Right atrium auricular region (tissue), 2 donors: Measurements from ENCODE around the gene AQP11. TPM values are rescaled to one million over a fixed set of nuclear protein-coding genes. Genes with fewer than 3 reads are reported as not detected.
"Not testable (repeated sequence)": the region's sequence is repeated elsewhere in the genome, so short reads cannot be mapped to it uniquely, and the experiment has no call there.

Source experiments
- DNase-seq: peaks from one replicate; pipeline ENCODE4 v3.0.0-alpha.2; 2019; ENCODE audit warnings: low spot score
- H3K27ac ChIP-seq, 2 donors: fragments of 200-600 bp; sonication (generic); 1 replicate in 1 of 2; 2 replicates in 1 of 2; pipeline ENCODE4 v1.5.1; 2016 to 2019
- H3K27me3 ChIP-seq, 2 donors: fragments of 200-600 bp; sonication (generic); one replicate each; pipeline versions ENCODE4 v1.5.1 to v1.6.0; 2017 to 2019
- H3K36me3 ChIP-seq: fragments of 200-600 bp; sonication (generic); one replicate; pipeline ENCODE4 v1.5.1; 2016
- H3K4me1 ChIP-seq, 2 donors: fragments of 200-600 bp; sonication (generic); one replicate each; pipeline versions ENCODE4 v1.5.1 to v1.6.0; 2017 to 2019
- H3K4me3 ChIP-seq, 2 donors: fragments of 200-600 bp; sonication (generic); 1 replicate in 1 of 2; 2 replicates in 1 of 2; pipeline ENCODE4 v1.5.1; 2017 to 2019; ENCODE audit warnings: mild to moderate bottlenecking in 1 of 2, moderate library complexity in 1 of 2
- H3K9me3 ChIP-seq, 2 donors: fragments of 200-600 bp; sonication (generic); one replicate each; pipeline ENCODE4 v1.5.1; 2019
- total RNA-seq, 2 donors: library from RNA; depleted of rRNA; stranded (reverse); fragments of >200 nt; gene quantifications; one replicate each; pipeline ENCODE4 v1.1.0, GENCODE V29; 2016
- TF ChIP-seq, protein P1 (sequence below), 2 donors: fragments of 200-600 bp; sonication (generic); IDR thresholded peaks; one replicate each; pipeline ENCODE4 v1.5.1; 2019; ENCODE audit warnings: antibody characterized with exemption in 2 of 2

AQP11 gene
- total RNA-seq, 2 donors from 2014 or later, result 0.86 to 1.7 TPM

DNA sequence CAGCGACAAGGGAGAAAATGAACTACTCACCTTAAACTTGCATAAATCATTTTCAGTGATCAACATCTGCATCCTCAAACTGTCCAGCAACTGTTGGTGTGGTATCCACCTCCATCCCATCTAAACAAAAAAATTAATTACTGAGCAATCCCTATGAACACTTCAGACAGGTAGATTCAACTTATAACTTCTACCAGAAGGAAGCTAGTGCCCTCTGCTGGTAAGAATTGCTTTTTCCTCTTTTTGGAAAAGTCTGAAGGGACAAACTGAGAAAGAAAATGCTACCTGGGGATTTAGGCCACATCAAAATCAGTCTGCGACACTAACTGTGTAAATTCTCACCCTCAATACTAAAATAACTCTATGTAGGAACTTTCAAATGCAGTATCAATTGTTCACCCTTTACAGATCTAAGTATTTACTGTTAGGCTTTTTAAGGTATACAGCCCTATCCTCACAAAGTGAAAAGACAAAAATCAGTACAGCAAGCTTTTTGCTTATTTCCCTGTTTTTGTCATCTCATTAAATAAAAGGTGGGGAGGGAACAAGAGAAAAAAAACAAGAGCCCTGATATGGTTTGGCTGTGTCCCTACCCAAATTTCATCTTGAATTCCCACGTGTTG lies 29.9 kb downstream of the AQP11 start:
- H3K4me1 ChIP-seq, result no peaks in the 10 kb centered on the region
- H3K27ac ChIP-seq, result no peak overlapping the region
- TF ChIP-seq, protein P1, sequence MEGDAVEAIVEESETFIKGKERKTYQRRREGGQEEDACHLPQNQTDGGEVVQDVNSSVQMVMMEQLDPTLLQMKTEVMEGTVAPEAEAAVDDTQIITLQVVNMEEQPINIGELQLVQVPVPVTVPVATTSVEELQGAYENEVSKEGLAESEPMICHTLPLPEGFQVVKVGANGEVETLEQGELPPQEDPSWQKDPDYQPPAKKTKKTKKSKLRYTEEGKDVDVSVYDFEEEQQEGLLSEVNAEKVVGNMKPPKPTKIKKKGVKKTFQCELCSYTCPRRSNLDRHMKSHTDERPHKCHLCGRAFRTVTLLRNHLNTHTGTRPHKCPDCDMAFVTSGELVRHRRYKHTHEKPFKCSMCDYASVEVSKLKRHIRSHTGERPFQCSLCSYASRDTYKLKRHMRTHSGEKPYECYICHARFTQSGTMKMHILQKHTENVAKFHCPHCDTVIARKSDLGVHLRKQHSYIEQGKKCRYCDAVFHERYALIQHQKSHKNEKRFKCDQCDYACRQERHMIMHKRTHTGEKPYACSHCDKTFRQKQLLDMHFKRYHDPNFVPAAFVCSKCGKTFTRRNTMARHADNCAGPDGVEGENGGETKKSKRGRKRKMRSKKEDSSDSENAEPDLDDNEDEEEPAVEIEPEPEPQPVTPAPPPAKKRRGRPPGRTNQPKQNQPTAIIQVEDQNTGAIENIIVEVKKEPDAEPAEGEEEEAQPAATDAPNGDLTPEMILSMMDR (IDR thresholded peaks at IDR 0.05), result peak; percentile 46 to 71
- H3K27me3 ChIP-seq, result no peaks in the 10 kb centered on the region
- no peak for DNase-seq
- no peak overlapping the region for H3K4me3 ChIP-seq
- peaks cover 74% of the 10 kb centered on the region for H3K36me3 ChIP-seq
- no peaks in the 10 kb centered on the region for H3K9me3 ChIP-seq

DNA sequence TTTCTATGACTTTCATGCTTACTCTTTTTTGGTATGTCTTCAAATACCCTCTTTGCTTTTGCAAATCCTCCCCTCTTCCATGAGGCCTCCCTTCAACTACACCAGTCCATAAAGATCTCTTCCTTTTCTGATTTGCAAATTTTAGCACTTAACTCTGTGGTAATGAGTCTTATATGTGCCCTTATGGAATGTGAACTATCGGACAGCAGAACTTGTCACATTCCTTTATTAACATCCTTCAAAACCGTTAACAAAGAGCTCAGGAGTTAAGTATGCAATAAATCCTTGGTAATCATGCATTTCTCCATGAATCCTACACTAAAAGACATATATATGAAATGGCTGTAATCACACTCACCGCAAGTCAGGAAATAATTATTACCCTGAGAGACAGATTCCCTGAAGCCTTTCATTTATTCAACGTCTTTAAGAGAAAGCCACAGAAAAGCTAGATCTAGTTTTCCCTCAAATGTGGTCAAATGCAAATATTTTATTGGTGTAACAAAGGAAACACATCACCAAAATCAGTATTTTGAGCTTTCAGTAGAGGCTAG lies 40.5 kb downstream of the AQP11 start:
- H3K36me3 ChIP-seq, result peaks cover 2% of the 10 kb centered on the region
- no peaks in the 10 kb centered on the region for H3K27me3 ChIP-seq
- no peaks in the 10 kb centered on the region for H3K9me3 ChIP-seq
- H3K4me3 ChIP-seq, result no peak overlapping the region
- peaks cover 0 to 4% of the 10 kb centered on the region in 2 donors for H3K4me1 ChIP-seq
- DNase-seq, result no peak
- H3K27ac ChIP-seq, result no peak overlapping the region
- TF ChIP-seq, protein P1 (IDR thresholded peaks at IDR 0.05), result no peak

DNA sequence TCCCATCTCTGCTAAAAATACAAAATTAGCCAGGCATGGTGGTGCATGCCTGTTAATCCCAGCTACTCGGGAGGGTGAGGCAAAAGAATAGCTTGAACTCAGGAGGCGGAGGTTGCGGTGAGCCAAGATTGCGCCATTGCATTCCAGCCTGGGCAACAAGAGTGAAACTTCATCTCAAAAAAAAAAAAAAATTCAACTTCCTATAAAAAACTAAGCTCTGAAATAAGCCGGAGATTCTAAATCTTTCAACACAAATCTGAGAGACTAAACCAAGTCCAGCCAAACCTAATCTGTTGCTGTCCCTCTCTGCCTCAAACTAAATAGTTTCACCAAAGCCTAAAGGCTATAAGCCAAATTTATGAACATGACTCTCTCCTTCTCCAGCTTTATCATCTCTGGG lies 44.2 kb downstream of the AQP11 start:
- DNase-seq, H3K36me3 ChIP-seq, H3K27ac ChIP-seq, H3K27me3 ChIP-seq, H3K9me3 ChIP-seq, H3K4me3 ChIP-seq: not testable (repeated sequence)
- H3K4me1 ChIP-seq, result peaks cover 0 to 22% of the 10 kb centered on the region in 2 donors

DNA sequence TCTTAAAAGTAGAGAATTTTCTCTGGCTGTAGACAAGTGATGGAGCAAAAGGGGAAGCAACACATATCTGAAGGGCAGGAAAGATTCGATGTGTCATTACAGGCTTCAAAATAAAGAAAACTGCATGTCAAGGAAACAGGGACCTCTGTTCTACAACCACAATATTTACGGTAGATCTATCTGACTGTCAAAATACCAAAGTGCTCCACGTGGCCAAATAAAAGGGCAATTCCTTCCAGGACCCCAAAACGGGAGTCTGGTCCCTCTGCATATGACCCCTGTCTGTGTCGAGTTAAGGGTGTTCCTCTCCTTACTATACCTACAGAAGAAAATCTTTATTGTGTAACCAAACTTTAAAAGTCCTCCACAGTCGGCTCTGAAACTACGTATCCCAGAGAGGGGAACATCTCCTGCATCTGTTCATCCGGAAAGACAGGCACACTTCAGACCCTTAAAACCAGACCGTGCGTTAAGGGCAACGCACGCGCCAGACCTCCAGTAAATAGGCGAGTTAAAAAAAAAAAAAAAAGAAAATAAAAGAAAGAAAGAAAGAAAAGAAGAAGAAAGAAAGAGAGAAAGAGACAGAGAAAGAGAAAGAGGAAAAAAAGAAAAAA lies 47.1 kb downstream of the AQP11 start:
- peak overlapping the region; percentile 84 to 92 for H3K4me3 ChIP-seq
- no peaks in the 10 kb centered on the region for H3K9me3 ChIP-seq
- H3K27me3 ChIP-seq, result no peaks in the 10 kb centered on the region
- DNase-seq, result no peak
- no peaks in the 10 kb centered on the region for H3K36me3 ChIP-seq
- TF ChIP-seq, protein P1 (IDR thresholded peaks at IDR 0.05), result no peak
- peak overlapping the region in 1 of 2 donors; percentile 73 for H3K27ac ChIP-seq
- H3K4me1 ChIP-seq, result peaks cover 0 to 22% of the 10 kb centered on the region in 2 donors

DNA sequence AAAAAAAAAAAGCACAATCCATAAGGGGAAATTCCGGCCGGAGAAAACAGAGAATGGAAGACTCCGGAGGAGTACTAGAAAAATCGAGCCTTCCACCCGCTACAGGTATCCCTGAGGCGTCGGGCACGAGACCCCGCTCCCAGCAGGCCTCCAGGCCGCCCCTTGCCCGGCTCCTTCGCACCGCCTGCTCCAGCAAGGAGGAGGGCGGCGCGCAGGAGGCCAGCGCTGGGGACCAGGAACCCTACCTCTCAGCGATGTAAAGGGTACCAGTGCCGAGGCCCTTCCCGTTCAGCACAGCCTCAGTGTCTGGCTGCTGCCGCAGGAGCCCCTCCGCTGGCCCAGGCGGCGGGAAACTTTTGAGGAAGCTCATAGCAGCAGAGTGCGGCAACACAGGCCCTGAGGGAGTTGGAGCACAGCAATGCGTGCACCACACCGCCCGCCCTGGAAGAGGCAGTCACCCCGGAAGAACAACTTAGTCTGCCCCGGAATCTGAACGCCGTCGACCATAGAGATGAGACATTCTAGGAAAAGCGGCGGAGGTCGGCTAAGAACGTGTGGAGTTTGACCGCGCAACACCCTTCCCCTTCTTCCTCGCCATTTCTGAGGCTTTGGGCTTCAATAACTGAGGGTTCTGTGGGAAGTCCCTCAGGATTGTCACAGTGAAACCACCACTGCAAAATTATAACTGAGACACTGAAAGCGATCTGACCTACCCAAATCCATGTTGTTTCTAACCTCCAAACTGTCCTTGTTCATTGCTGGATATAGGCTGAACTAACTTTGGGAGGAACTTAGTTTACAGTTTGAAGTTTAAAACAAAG lies 47.8 kb downstream of the AQP11 start, which contains the start of gene CLNS1A:
CLNS1A (minus strand) TSS at position 450 of the 821 bp plus-strand sequence; CDS start at position 370, 80 bp downstream.
- peak within 1 kb of the TSS; percentile 84 to 92 for H3K4me3 ChIP-seq
- H3K27ac ChIP-seq, result peak within 1 kb of the TSS; percentile 73 to 76
- peaks cover 0 to 22% of the 10 kb centered on the region in 2 donors for H3K4me1 ChIP-seq
- peak; percentile 89 for DNase-seq
- no peaks in the 10 kb centered on the region for H3K36me3 ChIP-seq
- TF ChIP-seq, protein P1 (IDR thresholded peaks at IDR 0.05), result no peak
- no peaks in the 10 kb centered on the region for H3K9me3 ChIP-seq
- no peaks in the 10 kb centered on the region for H3K27me3 ChIP-seq

DNA sequence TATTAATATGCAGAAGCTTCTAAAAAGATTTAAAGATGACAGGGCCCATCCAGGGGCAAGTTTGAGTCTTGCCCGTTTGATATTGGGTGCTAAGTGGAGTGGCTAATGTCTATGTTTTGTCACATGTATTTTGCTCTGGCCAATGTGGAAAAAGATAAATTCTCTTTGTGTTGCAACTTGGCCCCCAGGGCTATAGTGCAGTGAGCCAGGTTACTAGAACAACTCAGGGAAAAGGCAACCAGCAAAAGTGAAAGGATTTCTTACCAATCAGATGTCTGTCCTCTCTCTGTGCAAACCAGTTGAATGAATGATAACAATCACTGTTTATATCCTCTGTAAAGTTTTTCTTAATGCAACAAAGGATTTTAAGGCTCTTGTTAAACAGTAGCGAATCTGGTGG lies 52.5 kb downstream of the AQP11 start:
- no peak overlapping the region for H3K4me3 ChIP-seq
- H3K4me1 ChIP-seq, result peaks cover 0 to 5% of the 10 kb centered on the region in 2 donors
- H3K9me3 ChIP-seq, result no peaks in the 10 kb centered on the region
- H3K27ac ChIP-seq, result no peak overlapping the region
- H3K36me3 ChIP-seq, result no peaks in the 10 kb centered on the region
- no peaks in the 10 kb centered on the region for H3K27me3 ChIP-seq
- TF ChIP-seq, protein P1 (IDR thresholded peaks at IDR 0.05), result no peak
- DNase-seq, result no peak
